Endometrium (tissue), 2 donors: Measurements from ENCODE around the gene CRACDL.

ENCODE experiments used
- FAIRE-seq: peaks from 2 replicates; lab custom pipeline; 2012; peaks lifted over from hg19 to GRCh38; lab: Jason Lieb, UNC
- donor health status: control.
- donor health status: control.

CRACDL gene

GRCh38 chr2:98824256-98825019, 111.6 kb downstream of the CRACDL start:
- no peak for FAIRE-seq

GRCh38 chr2:98823196-98824170, 112.5 kb downstream of the CRACDL start:
- no peak for FAIRE-seq

- no peak for FAIRE-seq
Measured at GRCh38 chr2:98822301-98823164, 113.5 kb downstream of the CRACDL start.

- no peak for FAIRE-seq
Measured at GRCh38 chr2:98821629-98822135, 114.3 kb downstream of the CRACDL start.

- FAIRE-seq: no peak
Measured at GRCh38 chr2:98819231-98819766, 116.7 kb downstream of the CRACDL start.

- no peak for FAIRE-seq
Measured at GRCh38 chr2:98818164-98818563, 117.9 kb downstream of the CRACDL start.

GRCh38 chr2:98816281-98816680, 119.7 kb downstream of the CRACDL start:
- no peak for FAIRE-seq

GRCh38 chr2:98815795-98816194, 120.2 kb downstream of the CRACDL start:
- FAIRE-seq: no peak

- FAIRE-seq: no peak
Measured at GRCh38 chr2:98811766-98812165, 124.3 kb downstream of the CRACDL start.

GRCh38 chr2:98810588-98810928, 125.5 kb downstream of the CRACDL start:
- no peak for FAIRE-seq

- FAIRE-seq: no peak
Measured at GRCh38 chr2:98809878-98810587, 126.0 kb downstream of the CRACDL start.

- FAIRE-seq: no peak
Measured at GRCh38 chr2:98809116-98809515, 126.9 kb downstream of the CRACDL start.

GRCh38 chr2:98808546-98808945, 127.5 kb downstream of the CRACDL start:
- FAIRE-seq: no peak

GRCh38 chr2:98807929-98808328, 128.1 kb downstream of the CRACDL start:
- no peak for FAIRE-seq

- no peak for FAIRE-seq
Measured at GRCh38 chr2:98807221-98807620, 128.8 kb downstream of the CRACDL start.

GRCh38 chr2:98806236-98806697, 129.8 kb downstream of the CRACDL start:
- no peak for FAIRE-seq

- no peak for FAIRE-seq
Measured at GRCh38 chr2:98805412-98806171, 130.4 kb downstream of the CRACDL start.

GRCh38 chr2:98804736-98805135, 131.3 kb downstream of the CRACDL start:
- no peak for FAIRE-seq

- FAIRE-seq: no peak
Measured at GRCh38 chr2:98804265-98804650, 131.8 kb downstream of the CRACDL start.
